ENCODE data around the gene ZNF724.
"Not testable (repeated sequence)": the region's sequence is repeated elsewhere in the genome, so short reads cannot be mapped to it uniquely, and the experiment has no call there.

Gene ZNF724

GRCh38 chr19:23255700-23256099 lies 5.5 kb upstream of the ZNF724 start:
- H3K4me1 ChIP-seq (ENCODE audit: low read length), result no peaks in the 10 kb centered on the region

GRCh38 chr19:23254141-23254910 lies 4.1 kb upstream of the ZNF724 start:
- H3K4me3 ChIP-seq (ENCODE audit: low read length), result no peak overlapping the region
- peaks cover 10% of the 10 kb centered on the region for H3K36me3 ChIP-seq (replicated peaks; ENCODE audit: low read depth, low read length)
- H3K79me2 ChIP-seq (ENCODE audit: low read length), result peaks cover 8% of the 10 kb centered on the region
- H3K27me3 ChIP-seq (ENCODE audit: low read depth, low read length), result no peaks in the 10 kb centered on the region
- H3K4me2 ChIP-seq (ENCODE audit: low read length), result no peak overlapping the region
- no peaks in the 10 kb centered on the region for H3K9me3 ChIP-seq (ENCODE audit: insufficient read depth, low read length)
- H2AFZ ChIP-seq (ENCODE audit: low read depth, low read length), result no peak overlapping the region
- 0 out of 2 replicates have a peak, but pooled peaks cover under 1% of the 10 kb centered on the region for H3K4me1 ChIP-seq (ENCODE audit: low read length)
- H4K20me1 ChIP-seq (ENCODE audit: insufficient read depth, low read length), result no peaks in the 10 kb centered on the region
- no peak overlapping the region for H3K27ac ChIP-seq (ENCODE audit: low read length)
- TF ChIP-seq, protein P1, sequence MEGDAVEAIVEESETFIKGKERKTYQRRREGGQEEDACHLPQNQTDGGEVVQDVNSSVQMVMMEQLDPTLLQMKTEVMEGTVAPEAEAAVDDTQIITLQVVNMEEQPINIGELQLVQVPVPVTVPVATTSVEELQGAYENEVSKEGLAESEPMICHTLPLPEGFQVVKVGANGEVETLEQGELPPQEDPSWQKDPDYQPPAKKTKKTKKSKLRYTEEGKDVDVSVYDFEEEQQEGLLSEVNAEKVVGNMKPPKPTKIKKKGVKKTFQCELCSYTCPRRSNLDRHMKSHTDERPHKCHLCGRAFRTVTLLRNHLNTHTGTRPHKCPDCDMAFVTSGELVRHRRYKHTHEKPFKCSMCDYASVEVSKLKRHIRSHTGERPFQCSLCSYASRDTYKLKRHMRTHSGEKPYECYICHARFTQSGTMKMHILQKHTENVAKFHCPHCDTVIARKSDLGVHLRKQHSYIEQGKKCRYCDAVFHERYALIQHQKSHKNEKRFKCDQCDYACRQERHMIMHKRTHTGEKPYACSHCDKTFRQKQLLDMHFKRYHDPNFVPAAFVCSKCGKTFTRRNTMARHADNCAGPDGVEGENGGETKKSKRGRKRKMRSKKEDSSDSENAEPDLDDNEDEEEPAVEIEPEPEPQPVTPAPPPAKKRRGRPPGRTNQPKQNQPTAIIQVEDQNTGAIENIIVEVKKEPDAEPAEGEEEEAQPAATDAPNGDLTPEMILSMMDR (IDR thresholded peaks at IDR 0.05; ENCODE audit: low read depth, low read length), result no peak
- no peak for TF ChIP-seq EZH2phosphoT487 (IDR thresholded peaks at IDR 0.05; ENCODE audit: low read depth)
- H3K9ac ChIP-seq (ENCODE audit: low read length), result no peak overlapping the region

More at GRCh38 chr19:23255700-23256099, 5.5 kb upstream of the ZNF724 start:
- Histone ChIP-seq H3K36me3 (replicated peaks; ENCODE audit: low read depth, low read length) (peaks cover 23% of the 10 kb centered on the region), H3K27ac (ENCODE audit: low read length) (no peak overlapping the region), H3K27me3 (ENCODE audit: low read depth, low read length) (no peaks in the 10 kb centered on the region), H4K20me1 (ENCODE audit: insufficient read depth, low read length) (no peaks in the 10 kb centered on the region), H3K4me2 (ENCODE audit: low read length) (no peak overlapping the region), H3K4me3 (ENCODE audit: low read length) (no peak overlapping the region), H3K79me2 (ENCODE audit: low read length) (no peaks in the 10 kb centered on the region), H3K9me3 (ENCODE audit: insufficient read depth, low read length) (no peaks in the 10 kb centered on the region), H2AFZ (ENCODE audit: low read depth, low read length) (no peak overlapping the region), H3K9ac (ENCODE audit: low read length) (no peak overlapping the region)
- TF ChIP-seq, protein P1 (IDR thresholded peaks at IDR 0.05; ENCODE audit: low read depth, low read length), result no peak
- no peak for TF ChIP-seq EZH2phosphoT487 (IDR thresholded peaks at IDR 0.05; ENCODE audit: low read depth)

DNA sequence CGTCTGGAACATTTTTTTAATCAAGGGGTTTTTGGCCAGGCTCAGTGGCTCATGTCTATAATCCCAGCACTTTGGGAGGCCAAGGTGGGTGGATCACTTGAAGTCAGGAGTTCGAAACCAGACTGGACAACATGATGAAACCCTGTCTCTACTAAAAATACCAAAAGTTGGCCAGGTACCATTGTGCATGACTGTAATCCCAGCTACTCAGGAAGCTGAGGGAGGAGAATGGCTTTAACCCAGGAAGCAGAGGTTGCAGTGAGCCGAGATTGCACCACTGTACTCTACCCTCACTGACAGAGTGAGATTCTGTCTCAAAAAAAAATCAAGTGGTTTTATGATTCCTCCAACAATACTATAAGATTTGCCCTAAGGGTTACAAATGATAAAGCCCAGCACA lies 3.1 kb upstream of the ZNF724 start:
- not testable (repeated sequence) for H3K4me2 ChIP-seq (ENCODE audit: low read length); H3K4me1 ChIP-seq (ENCODE audit: low read length); H3K9ac ChIP-seq (ENCODE audit: low read length); H3K36me3 ChIP-seq (replicated peaks; ENCODE audit: low read depth, low read length); H3K27ac ChIP-seq (ENCODE audit: low read length); H3K9me3 ChIP-seq (ENCODE audit: insufficient read depth, low read length); H3K4me3 ChIP-seq (ENCODE audit: low read length); H2AFZ ChIP-seq (ENCODE audit: low read depth, low read length); H4K20me1 ChIP-seq (ENCODE audit: insufficient read depth, low read length); H3K27me3 ChIP-seq (ENCODE audit: low read depth, low read length)
- peaks cover 19% of the 10 kb centered on the region for H3K79me2 ChIP-seq (ENCODE audit: low read length)

DNA sequence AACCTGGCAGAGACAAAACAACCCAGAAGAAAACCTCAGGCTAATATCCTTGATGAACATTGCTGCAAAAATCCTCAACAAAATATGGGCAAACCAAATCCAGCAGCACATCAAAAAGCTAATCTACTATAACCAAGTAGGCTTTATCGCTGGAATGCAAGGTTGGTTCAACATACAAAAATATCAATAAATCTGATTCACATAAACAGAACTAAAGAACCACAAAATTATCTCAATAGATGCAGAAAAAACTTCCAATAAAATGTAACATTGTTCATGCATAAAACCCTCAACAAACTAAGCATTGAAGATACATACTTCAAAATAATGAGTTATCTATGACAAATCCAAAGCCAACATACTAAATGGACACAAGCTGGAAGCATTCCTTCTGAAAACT lies 8.8 kb downstream of the ZNF724 start:
- TF ChIP-seq EZH2phosphoT487 (IDR thresholded peaks at IDR 0.05; ENCODE audit: low read depth), result no peak
- TF ChIP-seq, protein P1 (IDR thresholded peaks at IDR 0.05; ENCODE audit: low read depth, low read length), result no peak
- no peak overlapping the region for H3K9ac ChIP-seq (ENCODE audit: low read length)
- H3K79me2 ChIP-seq (ENCODE audit: low read length), result peaks cover 88% of the 10 kb centered on the region
- no peak overlapping the region for H3K27ac ChIP-seq (ENCODE audit: low read length)
- H3K4me2 ChIP-seq (ENCODE audit: low read length), result no peak overlapping the region
- H3K9me3 ChIP-seq (ENCODE audit: insufficient read depth, low read length), result peaks cover 37% of the 10 kb centered on the region
- no peaks in the 10 kb centered on the region for H3K4me1 ChIP-seq (ENCODE audit: low read length)
- H3K27me3 ChIP-seq (ENCODE audit: low read depth, low read length), result no peaks in the 10 kb centered on the region
- H4K20me1 ChIP-seq (ENCODE audit: insufficient read depth, low read length), result no peaks in the 10 kb centered on the region
- H2AFZ ChIP-seq (ENCODE audit: low read depth, low read length), result no peak overlapping the region
- peaks cover 90% of the 10 kb centered on the region for H3K36me3 ChIP-seq (replicated peaks; ENCODE audit: low read depth, low read length)
- H3K4me3 ChIP-seq (ENCODE audit: low read length), result no peak overlapping the region

All from OCI-LY3 (cell line).